OCI-LY7 (cell line): ENCODE measurements around the gene PPP1R16B. TPM values are rescaled to one million over a fixed set of nuclear protein-coding genes. Genes with fewer than 3 reads are reported as not detected.
A peak's percentile ranks its signal among the peaks of the same experiment; 100 is the strongest.

Experiments
- BruUV-seq: library from RNA; stranded (reverse); fragments of 400-500 nt; replicated peaks from 2 replicates; lab custom pipeline; 2021; lab: Mats Ljungman, UMichigan
- CTCF ChIA-PET: fragments of 300-600 bp; sonication (Branson Sonifier 250); formaldehyde crosslinking; loops from one replicate; lab custom pipeline; 2022; ENCODE audit warnings: antibody characterized with exemption; ENCODE audit not compliant: unreplicated experiment; lab: Charles Lee
- POLR2A ChIA-PET: fragments of 300-600 bp; sonication (Branson Sonifier 250); formaldehyde crosslinking; loops from one replicate; lab custom pipeline; 2022; ENCODE audit warnings: antibody characterized with exemption; lab: Charles Lee
- DNase-seq: peaks from one replicate; pipeline ENCODE4 v3.0.0-alpha.2; 2015; ENCODE audit warnings: low spot score
- H2AFZ ChIP-seq: fragments of 200-600 bp; sonication (generic), shearing (Covaris generic); 2 replicates; pipeline ENCODE4 v1.6.1; 2014; ENCODE audit warnings: mild to moderate bottlenecking, antibody characterized with exemption, low read length, moderate library complexity
- H3K27ac ChIP-seq: fragments of 200-600 bp; sonication (generic); 2 replicates; pipeline ENCODE4 v1.5.1; 2014; ENCODE audit warnings: mixed run types, low read depth, mild to moderate bottlenecking, moderate library complexity, low read length, inconsistent platforms; ENCODE audit not compliant: poor library complexity, severe bottlenecking
- H3K36me3 ChIP-seq: fragments of 200-600 bp; sonication (generic); 2 replicates; pipeline ENCODE4 v1.6.1; 2014; ENCODE audit warnings: mild to moderate bottlenecking, antibody characterized with exemption, low read length, moderate library complexity, mixed read lengths; ENCODE audit not compliant: insufficient read depth
- H3K4me1 ChIP-seq: fragments of 200-600 bp; sonication (generic); 2 replicates; pipeline ENCODE4 v1.5.1; 2014; ENCODE audit warnings: mild to moderate bottlenecking, low read length; ENCODE audit not compliant: insufficient read depth, poor library complexity, severe bottlenecking
- H3K4me2 ChIP-seq: fragments of 200-600 bp; sonication (generic); 2 replicates; pipeline ENCODE4 v1.6.1; 2014; ENCODE audit warnings: mild to moderate bottlenecking, low read length
- H3K4me3 ChIP-seq: fragments of 200-600 bp; sonication (generic); 2 replicates; pipeline ENCODE4 v1.5.1; 2014; ENCODE audit warnings: mild to moderate bottlenecking, low read depth, low read length; ENCODE audit not compliant: poor library complexity, severe bottlenecking
- H3K79me2 ChIP-seq: fragments of 200-600 bp; sonication (generic); 2 replicates; pipeline ENCODE4 v1.6.1; 2016; ENCODE audit warnings: low read depth, mild to moderate bottlenecking, low read length, moderate library complexity, mixed read lengths; ENCODE audit not compliant: insufficient read depth
- H3K9me2 ChIP-seq: fragments of 200-600 bp; sonication (generic); 2 replicates; pipeline ENCODE4 v1.6.1; 2016; ENCODE audit warnings: mild to moderate bottlenecking, low read length, mixed read lengths; ENCODE audit not compliant: insufficient read depth
- H3K9me3 ChIP-seq: fragments of 200-600 bp; sonication (generic); 2 replicates; pipeline ENCODE4 v1.6.1; 2014; ENCODE audit warnings: mild to moderate bottlenecking, mixed run types, low read length, mixed read lengths
- H4K20me1 ChIP-seq: fragments of 200-600 bp; sonication (generic); 2 replicates; pipeline ENCODE4 v1.6.1; 2014; ENCODE audit warnings: mild to moderate bottlenecking, antibody characterized with exemption, low read length, moderate library complexity, mixed read lengths; ENCODE audit not compliant: insufficient read depth
- CTCF ChIP-seq: fragments of 200-600 bp; sonication (generic); conservative IDR thresholded peaks from 2 replicates; pipeline ENCODE4 v1.5.1; 2014; ENCODE audit warnings: mild to moderate bottlenecking, antibody characterized with exemption, low read length, moderate library complexity, mixed read lengths
- EZH2phosphoT487 ChIP-seq: fragments of 200-600 bp; sonication (generic); IDR thresholded peaks from 2 replicates; pipeline ENCODE4 v1.6.1; 2018; ENCODE audit warnings: low read depth, borderline replicate concordance, mild to moderate bottlenecking, mixed run types, antibody characterized with exemption, low read length, moderate library complexity, mixed read lengths
- intact Hi-C: fragments of 100-400 bp; cut with micrococcal nuclease; formaldehyde crosslinking; loops from one replicate; pipeline ENCODE4 v1.10.0; 2022; ENCODE audit not compliant: unreplicated experiment
- total RNA-seq, 2 experiments: library from RNA; depleted of rRNA in 1 of 2; stranded (reverse); fragments of >200 nt in 1 of 2; shearing (Covaris generic) in 1 of 2; gene quantifications; 2 replicates each; pipeline ENCODE4 v1.2.3, GENCODE V29; 2014 to 2022

PPP1R16B gene
- total RNA-seq, 2 experiments from 2014 or later, result 45.4 to 49.7 TPM

DNA sequence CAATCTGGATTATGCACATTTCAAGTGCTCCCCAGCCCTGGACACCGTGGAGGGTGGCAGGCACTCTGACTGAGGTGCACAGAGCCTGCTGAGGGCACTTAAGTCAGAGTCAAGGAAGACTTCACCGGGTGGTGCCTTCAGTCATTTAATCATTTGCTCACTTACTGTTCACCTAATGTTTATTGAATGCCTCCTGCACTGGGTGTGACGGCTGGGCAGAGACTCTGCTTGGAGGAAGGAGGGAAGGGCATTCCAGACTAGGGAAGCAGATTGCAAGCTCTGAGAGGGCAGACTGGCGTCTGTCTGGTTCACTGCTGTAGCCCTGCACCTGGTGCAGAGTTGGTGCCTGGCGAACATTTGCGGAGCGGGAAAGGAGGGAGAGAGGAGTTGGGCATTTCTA, 66.5 kb downstream of the PPP1R16B start:
- TF ChIP-seq EZH2phosphoT487, result no peak
- TF ChIP-seq CTCF, result no peak
- Histone ChIP-seq H2AFZ (no peak overlapping the region; the same call in 1 of the 2 replicates), H3K79me2 (peaks cover 59% of the 10 kb centered on the region), H3K4me2 (peak overlapping the region; percentile 78), H4K20me1 (no peaks in the 10 kb centered on the region), H3K36me3 (peaks cover 8% of the 10 kb centered on the region), H3K4me3 (peak overlapping the region; percentile 56), H3K9me3 (peaks cover 4% of the 10 kb centered on the region; the same call in 1 of the 2 replicates), H3K4me1 (peaks cover 91% of the 10 kb centered on the region), H3K9me2 (no peaks in the 10 kb centered on the region), H3K27ac (peak overlapping the region; percentile 97)
- DNase-seq, result peak; percentile 36
- BruUV-seq, result no TSS peak
- ChIA-PET CTCF (interaction anchor here (0.6 to 1.6 kb wide), 4 partner anchors 11 to 21 kb away, joined by 3 to 15 read pairs (median 6); no protein-coding TSS in a partner anchor), POLR2A (interaction anchor here (1.0 to 5.7 kb wide), 6 partner anchors 9 to 66 kb away, joined by 3 to 46 read pairs (median 16); partner anchors contain the start of gene PPP1R16B)
- intact Hi-C loops, result no loop called here

- no peaks in the 10 kb centered on the region for H4K20me1 ChIP-seq
- H3K4me1 ChIP-seq, result peaks cover 91% of the 10 kb centered on the region
- H3K27ac ChIP-seq, result peak overlapping the region; percentile 97
- no peak overlapping the region; the same call in 1 of the 2 replicates for H2AFZ ChIP-seq
- intact Hi-C loops, result no loop called here
- CTCF ChIA-PET, result interaction anchor here (0.6 to 1.0 kb wide), 3 partner anchors 12 to 780 kb away, joined by 3 read pairs; no protein-coding TSS in a partner anchor
- DNase-seq, result peak; percentile 32
- peaks cover 4% of the 10 kb centered on the region; the same call in 1 of the 2 replicates for H3K9me3 ChIP-seq
- TF ChIP-seq EZH2phosphoT487 (no peak), CTCF (no peak)
- H3K4me3 ChIP-seq, result peak overlapping the region; percentile 56
- H3K79me2 ChIP-seq, result peaks cover 60% of the 10 kb centered on the region
- peak overlapping the region; percentile 78 for H3K4me2 ChIP-seq
- BruUV-seq, result no TSS peak
- POLR2A ChIA-PET, result interaction anchor here (0.7 to 5.7 kb wide), 9 partner anchors 10 to 67 kb away, joined by 3 to 46 read pairs (median 6); partner anchors contain the start of gene PPP1R16B
- peaks cover 4% of the 10 kb centered on the region for H3K36me3 ChIP-seq
- no peaks in the 10 kb centered on the region for H3K9me2 ChIP-seq
Measured at GRCh38 chr20:38872491-38873049, 67.1 kb downstream of the PPP1R16B start.
